H1 (cell line): ENCODE data around the gene TBX3. TPM values are rescaled to one million over a fixed set of nuclear protein-coding genes. Genes with fewer than 3 reads are reported as not detected.
A peak's percentile ranks its signal among the peaks of the same experiment; 100 is the strongest.

ENCODE experiments used
- CTCF ChIA-PET: fragments of 300-600 bp; sonication (Branson Sonifier 250); formaldehyde crosslinking; loops from one replicate; lab custom pipeline; 2021; ENCODE audit not compliant: partially characterized antibody; lab: Charles Lee
- POLR2A ChIA-PET: fragments of 300-600 bp; sonication (Branson Sonifier 250); formaldehyde crosslinking; loops from one replicate; lab custom pipeline; 2021; ENCODE audit warnings: inconsistent platforms; ENCODE audit not compliant: partially characterized antibody; lab: Charles Lee
- DNase-seq, 2 experiments: peaks; one replicate each; pipeline versions ENCODE4 v3.0.0 to v3.0.0-alpha.2; 2010 to 2022; ENCODE audit warnings: low spot score in 2 of 2, low read depth in 1 of 2, mixed read lengths in 1 of 2
- FAIRE-seq: peaks from 2 replicates; lab custom pipeline; 2011; peaks lifted over from hg19 to GRCh38; lab: Jason Lieb, UNC
- H2AFZ ChIP-seq: 2 replicates; pipeline ENCODE4 v1.8.1; 2012; ENCODE audit warnings: low read length, inconsistent platforms
- H2AK5ac ChIP-seq: 2 replicates; pipeline ENCODE4 v1.6.1; 2013; ENCODE audit warnings: low read depth, low read length
- H2BK120ac ChIP-seq: replicated peaks from 2 replicates; pipeline ENCODE3; 2013; ENCODE audit warnings: low read depth, low read length, inconsistent platforms
- H2BK12ac ChIP-seq: 2 replicates; pipeline ENCODE4 v1.6.1; 2013; ENCODE audit warnings: low read depth, low read length
- H2BK15ac ChIP-seq: 2 replicates; pipeline ENCODE4 v1.6.1; 2013; ENCODE audit warnings: low read length
- H2BK20ac ChIP-seq: 2 replicates; pipeline ENCODE4 v1.6.1; 2013; ENCODE audit warnings: low read length
- H2BK5ac ChIP-seq: 2 replicates; pipeline ENCODE4 v1.6.1; 2013; ENCODE audit warnings: low read depth, low read length
- H3K14ac ChIP-seq: 2 replicates; pipeline ENCODE4 v1.6.1; 2013; ENCODE audit warnings: inconsistent platforms; ENCODE audit not compliant: insufficient read length
- H3K18ac ChIP-seq: 2 replicates; pipeline ENCODE4 v1.6.1; 2013; ENCODE audit warnings: low read length; ENCODE audit errors: extremely low read depth
- H3K23ac ChIP-seq: 2 replicates; pipeline ENCODE4 v1.6.1; 2013; ENCODE audit warnings: inconsistent platforms; ENCODE audit not compliant: insufficient read length
- H3K23me2 ChIP-seq: 2 replicates; pipeline ENCODE4 v1.6.1; 2013; ENCODE audit warnings: low read depth, low read length
- H3K27ac ChIP-seq: 2 replicates; pipeline ENCODE4 v1.6.1; 2011; ENCODE audit warnings: low read depth, low read length, inconsistent platforms
- H3K27me3 ChIP-seq, 4 experiments: replicated peaks in 1 of 4; 1 replicate in 1 of 4; 2 replicates in 3 of 4; pipeline versions ENCODE4 v1.6.1 to v1.8.1; 2011 to 2013; ENCODE audit warnings: low read length in 3 of 4, mild to moderate bottlenecking in 3 of 4, inconsistent platforms in 2 of 4, mixed read lengths in 2 of 4, moderate library complexity in 1 of 4; ENCODE audit not compliant: control insufficient read depth in 3 of 4, insufficient read depth in 3 of 4; ENCODE audit errors: extremely low read depth in 1 of 4
- H3K36me3 ChIP-seq, 4 experiments: 2 replicates each; pipeline versions ENCODE4 v1.6.1 to v1.8.1; 2011 to 2013; ENCODE audit warnings: mild to moderate bottlenecking in 4 of 4, low read length in 3 of 4, moderate library complexity in 2 of 4, control low read depth in 1 of 4, inconsistent platforms in 1 of 4; ENCODE audit not compliant: insufficient read depth in 4 of 4, control insufficient read depth in 2 of 4
- H3K4ac ChIP-seq: replicated peaks from 2 replicates; pipeline ENCODE3; 2013; ENCODE audit warnings: low read length, low read depth, mixed read lengths, inconsistent platforms; ENCODE audit not compliant: insufficient read length
- H3K4me1 ChIP-seq, 4 experiments: replicated peaks in 1 of 4; 1 replicate in 1 of 4; 2 replicates in 3 of 4; pipeline versions ENCODE4 v1.6.1 to v1.8.1; 2011 to 2013; ENCODE audit warnings: low read length in 3 of 4, inconsistent platforms in 2 of 4, mixed read lengths in 1 of 4; ENCODE audit not compliant: insufficient read depth in 4 of 4, control insufficient read depth in 3 of 4
- H3K4me2 ChIP-seq, 2 experiments: 2 replicates each; pipeline versions ENCODE4 v1.6.1 to v1.8.1; 2011 to 2013; ENCODE audit warnings: low read depth in 2 of 2, low read length in 2 of 2, control low read depth in 1 of 2, inconsistent platforms in 1 of 2, mild to moderate bottlenecking in 1 of 2; ENCODE audit not compliant: insufficient read depth in 1 of 2
- H3K4me3 ChIP-seq, 4 experiments: fragments of 200-600, 300-600 bp in 1 of 4; sonication (generic), shearing (Covaris generic), sonication (Bioruptor Twin) in 1 of 4; 2 replicates each; pipeline versions ENCODE4 v1.5.1 to v1.8.1; 2011 to 2016; ENCODE audit warnings: low read length in 4 of 4, low read depth in 3 of 4, control low read depth in 2 of 4, inconsistent platforms in 2 of 4, mild to moderate bottlenecking in 2 of 4, mixed read lengths in 1 of 4, moderate library complexity in 1 of 4; ENCODE audit not compliant: insufficient read depth in 2 of 4; ENCODE audit errors: extremely low read depth in 1 of 4
- H3K56ac ChIP-seq: replicated peaks from 2 replicates; pipeline ENCODE3; 2013; ENCODE audit warnings: low read depth, mild to moderate bottlenecking, mixed read lengths, low read length, inconsistent platforms; ENCODE audit not compliant: insufficient read length
- H3K79me1 ChIP-seq: 2 replicates; pipeline ENCODE4 v1.6.1; 2013; ENCODE audit warnings: low read depth, low read length, control low read depth
- H3K79me2 ChIP-seq, 2 experiments: 2 replicates each; pipeline versions ENCODE4 v1.6.1 to v1.8.1; 2012 to 2013; ENCODE audit warnings: low read length in 2 of 2, mild to moderate bottlenecking in 2 of 2, inconsistent platforms in 1 of 2; ENCODE audit not compliant: insufficient read depth in 2 of 2, control insufficient read depth in 1 of 2
- H3K9ac ChIP-seq, 4 experiments: replicated peaks in 1 of 4; 1 replicate in 1 of 4; 2 replicates in 3 of 4; pipeline versions ENCODE4 v1.6.1 to v1.8.1; 2011 to 2013; ENCODE audit warnings: low read depth in 3 of 4, low read length in 3 of 4, control low read depth in 2 of 4, mild to moderate bottlenecking in 2 of 4, moderate library complexity in 2 of 4, inconsistent platforms in 1 of 4; ENCODE audit errors: extremely low read depth in 1 of 4
- H3K9me3 ChIP-seq, 2 experiments: 2 replicates each; pipeline versions ENCODE4 v1.6.1 to v1.8.1; 2012 to 2013; ENCODE audit warnings: mild to moderate bottlenecking in 2 of 2, moderate library complexity in 2 of 2, control low read depth in 1 of 2, inconsistent platforms in 1 of 2, low read depth in 1 of 2, low read length in 1 of 2, mixed read lengths in 1 of 2; ENCODE audit not compliant: insufficient read depth in 2 of 2
- H4K20me1 ChIP-seq, 2 experiments: replicated peaks in 1 of 2; 2 replicates each; pipeline versions ENCODE3 to v1.8.1; 2011 to 2013; ENCODE audit warnings: inconsistent platforms in 2 of 2, low read length in 2 of 2, mild to moderate bottlenecking in 1 of 2; ENCODE audit not compliant: insufficient read depth in 2 of 2, control insufficient read depth in 1 of 2
- H4K5ac ChIP-seq: 2 replicates; pipeline ENCODE4 v1.6.1; 2013; ENCODE audit warnings: low read length, low read depth, mixed read lengths, inconsistent platforms; ENCODE audit not compliant: insufficient read length
- H4K8ac ChIP-seq: 2 replicates; pipeline ENCODE4 v1.8.0; 2013; ENCODE audit warnings: mild to moderate bottlenecking, moderate library complexity, low read length, inconsistent platforms; ENCODE audit not compliant: insufficient read depth; ENCODE audit errors: extremely low read depth
- H4K91ac ChIP-seq: replicated peaks from 2 replicates; pipeline ENCODE3; 2013; ENCODE audit warnings: low read length, mixed read lengths, inconsistent platforms; ENCODE audit not compliant: insufficient read length
- EZH2 ChIP-seq: fragments of 200-600 bp; sonication (generic); IDR thresholded peaks from 2 replicates; pipeline ENCODE4 v1.7.1; 2012; ENCODE audit warnings: low read depth, mild to moderate bottlenecking, moderate library complexity, low read length, inconsistent platforms; ENCODE audit not compliant: severe bottlenecking
- HDAC6 ChIP-seq: IDR thresholded peaks from one replicate; pipeline ENCODE4 v1.7.1; 2012; ENCODE audit warnings: low read depth, mild to moderate bottlenecking, inconsistent platforms, low read length, moderate library complexity
- KDM4A ChIP-seq: IDR thresholded peaks from one replicate; pipeline ENCODE4 v1.7.1; 2012; ENCODE audit warnings: low read depth, mild to moderate bottlenecking, moderate library complexity, low read length, inconsistent platforms; ENCODE audit not compliant: severe bottlenecking
- NRF1 ChIP-seq: IDR thresholded peaks from 2 replicates; pipeline ENCODE4 v1.6.1; 2011; ENCODE audit warnings: mild to moderate bottlenecking, low read depth, low read length, improper control_type of control experiment
- RFX5 ChIP-seq: IDR thresholded peaks from 2 replicates; pipeline ENCODE4 v1.6.1; 2011; ENCODE audit warnings: low read depth, low read length, improper control_type of control experiment, borderline replicate concordance
- RNF2 ChIP-seq: fragments of 200-900, 300-1000 bp; sonication (generic); IDR thresholded peaks from 2 replicates; pipeline ENCODE4 v1.7.1; 2016; ENCODE audit warnings: borderline replicate concordance, low read depth, mild to moderate bottlenecking, antibody characterized with exemption, low read length; ENCODE audit not compliant: poor library complexity, severe bottlenecking; ENCODE audit errors: missing control alignments
- TAF1 ChIP-seq: IDR thresholded peaks from 2 replicates; pipeline ENCODE4 v1.6.1; 2011; ENCODE audit warnings: mild to moderate bottlenecking, low read depth, low read length
- TEAD4 ChIP-seq: IDR thresholded peaks from 2 replicates; pipeline ENCODE4 v1.6.1; 2012; ENCODE audit warnings: low read depth, low read length, inconsistent platforms, mixed read lengths
- WGBS, 2 experiments: shearing (Covaris generic) in 1 of 2; methylation state at CpG; one replicate each; pipeline versions ENCODE4 v1.1.6 to v1.1.7; 2013 to 2015; ENCODE audit warnings: low lambda C conversion rate in 2 of 2, mixed read lengths in 2 of 2, inconsistent platforms in 1 of 2, low coverage in 1 of 2, missing lambda C conversion rate in 1 of 2; ENCODE audit not compliant: insufficient replicate concordance in 2 of 2, insufficient coverage in 1 of 2, insufficient read length in 1 of 2; ENCODE audit errors: extremely low coverage in 1 of 2, missing lambda C conversion rate in 1 of 2; 5-methylcytosine and 5-hydroxymethylcytosine counted together
- polyA plus RNA-seq, 7 experiments: library from polyadenylated mRNA; depleted of rRNA in 3 of 7; stranded (reverse) in 5 of 7; unstranded in 2 of 7; fragments of >200 nt in 5 of 7; fragments of 200-250 nt in 2 of 7; gene quantifications; 1 replicate in 5 of 7; 2 replicates in 1 of 7; 4 replicates in 1 of 7; pipeline versions ENCODE4 v1.2.1 to v1.2.3, GENCODE V29; 2011 to 2013; ENCODE audit warnings: missing spikeins in 2 of 7, mixed read lengths in 2 of 7
- total RNA-seq: library from RNA; stranded (reverse); fragmentation: NEBNext Ultra II Directional; extraction: Animal tissue kit (Norgen Biotek cat#: 25700); gene quantifications from 2 replicates; pipeline ENCODE4 v1.2.1, GENCODE V29; 2021
- TF ChIP-seq, protein P1 (sequence below): IDR thresholded peaks from 2 replicates; pipeline ENCODE4 v1.6.1; 2012; ENCODE audit warnings: inconsistent platforms

The TBX3 gene
- total and polyA plus RNA-seq, 2 of the 8 experiments (the other 6 are each of a cell fraction or from before 2014, with no cell fraction given) = 0.09 to 1.0 TPM

DNA sequence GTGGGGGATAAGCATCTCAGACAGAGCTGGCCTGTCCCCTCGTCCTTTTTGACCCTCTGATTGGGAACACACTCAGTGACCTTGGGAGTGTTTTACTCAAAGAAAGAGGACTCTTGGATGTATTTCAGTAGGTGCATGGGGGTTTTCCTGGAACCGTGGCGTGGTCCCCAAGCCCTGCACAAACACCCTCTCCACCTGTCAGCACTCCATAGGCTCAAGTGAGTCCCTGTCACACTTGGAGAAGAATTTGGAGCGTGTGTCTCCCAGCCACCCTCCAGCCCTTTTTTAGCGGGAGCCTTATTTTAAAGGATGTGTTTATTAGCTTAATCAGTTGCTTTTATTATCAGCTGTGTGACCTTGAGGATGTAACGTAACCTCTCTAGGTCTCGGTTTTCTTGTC is 37.3 kb upstream of the TBX3 start:
- 71% methylated on average over 7 of the region's 7 CpGs; no CpG with 5 or more reads in 1 of the 2 experiments for WGBS, 2 experiments
- Histone ChIP-seq H3K79me1 (no peaks in the 10 kb centered on the region), H3K23me2 (no peaks in the 10 kb centered on the region), H2AK5ac (no peak overlapping the region), H3K14ac (no peak overlapping the region), H4K91ac (no peak overlapping the region), H3K4ac (no peak overlapping the region), H3K27ac (no peak overlapping the region), H2AFZ (no peak overlapping the region), H3K79me2 (no peaks in the 10 kb centered on the region), H2BK12ac (0 out of 2 replicates have a peak overlapping the region, but pooled peaks have one; percentile 39), H3K4me2 (no peak overlapping the region), H2BK5ac (no peak overlapping the region), H2BK20ac (no peak overlapping the region), H3K36me3 (no peaks in the 10 kb centered on the region), H3K27me3 (no peaks in the 10 kb centered on the region), H2BK120ac (no peak overlapping the region), H3K23ac (no peak overlapping the region), H4K8ac (no peak overlapping the region), H3K56ac (no peak overlapping the region), H2BK15ac (no peak overlapping the region), H4K5ac (no peak overlapping the region), H3K4me1 (no peaks in the 10 kb centered on the region), H3K4me3 (no peak overlapping the region), H3K9me3 (no peaks in the 10 kb centered on the region), H4K20me1 (no peaks in the 10 kb centered on the region), H3K9ac (no peak overlapping the region), H3K18ac (no peak overlapping the region)
- DNase-seq (no peak), FAIRE-seq (no peak)
- POLR2A ChIA-PET = no interaction called here
- CTCF ChIA-PET = no interaction called here
- TF ChIP-seq EZH2 = no peak
- no peak for TF ChIP-seq TEAD4
- TF ChIP-seq KDM4A = no peak
- TF ChIP-seq NRF1 = no peak
- no peak for TF ChIP-seq RNF2
- no peak for TF ChIP-seq RFX5
- no peak for TF ChIP-seq TAF1
- TF ChIP-seq, protein P1, sequence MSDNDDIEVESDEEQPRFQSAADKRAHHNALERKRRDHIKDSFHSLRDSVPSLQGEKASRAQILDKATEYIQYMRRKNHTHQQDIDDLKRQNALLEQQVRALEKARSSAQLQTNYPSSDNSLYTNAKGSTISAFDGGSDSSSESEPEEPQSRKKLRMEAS = no peak
- TF ChIP-seq HDAC6 = no peak
